Effector memory CD4-positive, alpha-beta T cell (primary cell): ENCODE data around the gene CDH18.

Source experiments
- DNase-seq, 3 donors: peaks; one replicate each; pipeline ENCODE4 v3.0.0-alpha.2; 2020
- H3K27ac ChIP-seq: 2 replicates; pipeline ENCODE4 v1.7.0; 2013; ENCODE audit warnings: mild to moderate bottlenecking, low read length, moderate library complexity; ENCODE audit not compliant: insufficient read depth, poor library complexity, severe bottlenecking
- H3K27me3 ChIP-seq: replicated peaks from 2 replicates; pipeline ENCODE4 v1.7.0; 2013; ENCODE audit warnings: mild to moderate bottlenecking, low read length; ENCODE audit not compliant: insufficient read depth, control insufficient read depth, poor library complexity, severe bottlenecking
- H3K36me3 ChIP-seq: 2 replicates; pipeline ENCODE4 v1.7.0; 2013; ENCODE audit warnings: mild to moderate bottlenecking, low read length, moderate library complexity; ENCODE audit not compliant: control insufficient read depth, insufficient read depth
- H3K4me1 ChIP-seq: 2 replicates; pipeline ENCODE4 v1.7.0; 2013; ENCODE audit warnings: low read length, mild to moderate bottlenecking; ENCODE audit not compliant: control insufficient read depth, insufficient read depth, poor library complexity, severe bottlenecking
- H3K4me3 ChIP-seq: 2 replicates; pipeline ENCODE4 v1.7.0; 2013; ENCODE audit warnings: low read length, low read depth, mild to moderate bottlenecking; ENCODE audit not compliant: insufficient read depth, poor library complexity, severe bottlenecking
- H3K9me3 ChIP-seq: 2 replicates; pipeline ENCODE4 v1.7.0; 2013; ENCODE audit warnings: mild to moderate bottlenecking, low read length, moderate library complexity; ENCODE audit not compliant: control insufficient read depth

The CDH18 gene

DNA sequence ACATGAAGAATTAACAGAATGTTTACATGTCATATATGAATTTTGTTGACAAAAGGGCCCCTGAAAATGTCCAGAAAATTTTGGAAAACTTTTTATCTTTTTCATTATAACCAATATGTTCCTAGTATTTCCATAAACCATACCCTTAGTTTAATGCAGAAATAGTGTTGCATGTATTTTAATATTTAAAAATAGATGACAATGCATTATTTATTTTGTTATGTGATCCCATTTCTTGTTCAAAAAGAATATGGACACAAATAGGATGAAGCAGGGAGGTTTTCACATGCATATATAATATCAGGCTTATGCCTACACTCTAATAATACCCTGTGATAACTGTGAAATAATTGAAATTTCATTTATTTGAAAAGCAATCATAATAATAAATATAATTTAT, 500.5 kb downstream of the CDH18 start:
- Histone ChIP-seq H3K36me3 (no peaks in the 10 kb centered on the region), H3K4me3 (no peak overlapping the region), H3K4me1 (no peaks in the 10 kb centered on the region), H3K27ac (no peak overlapping the region), H3K27me3 (no peaks in the 10 kb centered on the region), H3K9me3 (no peaks in the 10 kb centered on the region)
- DNase-seq, result no peak

DNA sequence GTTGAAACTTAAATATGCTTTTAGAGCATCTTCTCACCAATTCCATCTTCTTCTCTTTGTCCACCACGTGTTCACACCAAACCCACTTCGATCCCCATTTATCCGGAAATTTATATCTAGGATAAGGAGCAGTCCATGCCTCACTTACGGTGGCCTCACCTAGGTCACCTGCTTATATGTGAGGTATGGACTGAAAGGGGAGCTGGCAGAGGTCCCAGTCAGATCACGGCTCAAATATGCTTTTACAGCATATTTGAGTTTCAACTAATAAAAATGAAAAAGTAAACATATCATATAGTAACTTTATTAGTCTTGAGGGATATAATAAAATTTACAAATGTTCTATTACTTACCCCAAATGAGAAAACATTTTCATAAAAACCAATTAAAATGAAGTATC, 508.4 kb downstream of the CDH18 start:
- DNase-seq, result no peak
- no peak overlapping the region for H3K4me3 ChIP-seq
- H3K27me3 ChIP-seq, result no peaks in the 10 kb centered on the region
- H3K36me3 ChIP-seq, result no peaks in the 10 kb centered on the region
- no peaks in the 10 kb centered on the region for H3K4me1 ChIP-seq
- no peaks in the 10 kb centered on the region for H3K9me3 ChIP-seq
- no peak overlapping the region for H3K27ac ChIP-seq

DNA sequence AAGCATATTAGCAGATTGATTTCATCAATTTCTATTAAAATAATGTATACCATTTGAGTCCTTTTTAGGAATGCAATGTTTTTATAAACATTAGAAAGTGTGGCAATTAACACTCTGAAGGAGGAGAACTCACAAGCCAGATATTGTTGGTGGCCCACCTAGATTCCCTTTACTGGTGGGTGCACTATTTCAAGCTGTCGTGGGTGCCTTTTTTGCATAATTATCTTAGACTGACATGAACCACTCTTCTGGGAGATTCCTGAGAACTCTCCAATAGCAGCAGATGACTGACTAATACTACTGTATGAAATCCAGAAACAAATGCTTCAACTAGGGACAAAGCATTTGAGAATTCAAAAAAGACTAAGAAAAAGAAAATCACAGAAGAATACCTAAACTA, 526.0 kb downstream of the CDH18 start:
- no peaks in the 10 kb centered on the region for H3K36me3 ChIP-seq
- no peak for DNase-seq
- no peaks in the 10 kb centered on the region for H3K9me3 ChIP-seq
- H3K4me1 ChIP-seq, result no peaks in the 10 kb centered on the region
- H3K4me3 ChIP-seq, result no peak overlapping the region
- no peak overlapping the region for H3K27ac ChIP-seq
- no peaks in the 10 kb centered on the region for H3K27me3 ChIP-seq

DNA sequence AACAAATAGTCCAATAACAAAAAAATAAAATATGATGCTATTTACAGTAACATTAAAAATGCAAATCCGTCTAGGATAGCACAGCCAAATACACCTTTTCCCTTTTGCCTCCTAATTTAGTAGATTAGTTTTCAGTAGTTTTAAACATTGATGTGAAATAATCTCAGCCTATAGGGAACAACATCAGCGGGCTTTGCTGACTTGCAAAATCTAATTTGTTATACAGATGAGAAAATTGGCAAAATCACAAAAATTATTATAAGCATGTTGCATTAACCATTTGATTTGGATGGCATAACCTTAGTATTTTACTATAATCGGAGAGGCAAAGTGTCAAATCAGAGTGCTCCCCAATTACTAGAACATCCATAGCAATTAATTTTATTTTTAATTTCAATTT, 563.5 kb downstream of the CDH18 start:
- Histone ChIP-seq H3K27me3 (no peaks in the 10 kb centered on the region), H3K36me3 (no peaks in the 10 kb centered on the region), H3K4me1 (no peaks in the 10 kb centered on the region), H3K4me3 (no peak overlapping the region), H3K27ac (no peak overlapping the region), H3K9me3 (no peaks in the 10 kb centered on the region)
- DNase-seq, result no peak
